PFSK-1 (cell line): Measurements from ENCODE around the gene AR.

Experiments used
- FOXP2 ChIP-seq: optimal IDR thresholded peaks from 2 replicates; pipeline ENCODE3; 2011; ENCODE audit warnings: borderline replicate concordance, control low read depth, inconsistent platforms; ENCODE audit not compliant: insufficient read depth; ENCODE audit errors: extremely low read length, extremely low read depth
- POLR2AphosphoS5 ChIP-seq: IDR thresholded peaks from 2 replicates; pipeline ENCODE4 v1.6.1; 2012; ENCODE audit warnings: low read depth, mild to moderate bottlenecking, control low read depth, low read length, moderate library complexity
- SIN3A ChIP-seq: IDR thresholded peaks from 2 replicates; pipeline ENCODE4 v1.6.1; 2012; ENCODE audit warnings: mild to moderate bottlenecking, low read length, moderate library complexity, borderline replicate concordance; ENCODE audit not compliant: insufficient read depth
- TAF1 ChIP-seq: IDR thresholded peaks from 2 replicates; pipeline ENCODE4 v1.6.1; 2012; ENCODE audit warnings: low read length, control low read depth, borderline replicate concordance; ENCODE audit not compliant: insufficient read depth
- TF ChIP-seq, protein P1 (sequence below), 2 experiments: IDR thresholded peaks; 2 replicates each; pipeline versions ENCODE4 v1.6.1 to v1.8.0; 2011 to 2012; ENCODE audit warnings: low read depth in 2 of 2, low read length in 2 of 2, control low read depth in 1 of 2, inconsistent platforms in 1 of 2, mild to moderate bottlenecking in 1 of 2, moderate library complexity in 1 of 2; ENCODE audit not compliant: insufficient read depth in 1 of 2

Gene AR

DNA sequence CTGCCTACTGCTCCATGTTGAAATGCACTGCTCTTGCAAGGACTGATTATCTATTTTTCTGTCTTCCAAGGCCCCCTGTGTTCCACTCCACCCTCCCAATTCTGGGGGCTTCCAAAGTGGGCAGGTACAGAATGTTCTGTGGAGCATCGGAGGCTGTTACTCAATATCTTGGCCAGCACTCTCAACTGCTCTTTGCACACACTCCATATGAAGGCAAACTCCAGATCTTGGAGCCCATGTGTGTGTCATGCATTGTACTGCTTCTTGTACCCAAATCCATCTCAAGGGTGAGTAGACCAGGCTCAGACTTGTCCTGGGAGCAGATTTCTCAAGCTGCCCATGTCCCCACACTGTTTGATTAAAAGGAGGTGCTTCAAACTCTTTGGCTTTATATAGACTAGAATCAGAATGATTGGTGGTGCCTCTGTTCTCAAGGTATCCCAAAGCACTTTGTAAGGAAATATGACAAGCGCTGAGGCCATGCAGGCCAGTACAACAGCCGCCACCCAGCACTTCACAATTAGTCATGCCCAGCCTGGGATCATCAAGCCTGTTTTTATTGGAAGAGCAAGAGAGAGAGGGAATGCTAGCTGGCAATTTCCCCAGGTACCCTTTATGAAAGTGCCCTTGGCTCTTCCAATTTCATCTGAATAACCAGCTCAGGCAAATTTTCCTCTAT is 44.3 kb downstream of the AR start:
- no peak for TF ChIP-seq POLR2AphosphoS5
- no peak for TF ChIP-seq FOXP2
- TF ChIP-seq SIN3A = no peak
- TF ChIP-seq, protein P1, sequence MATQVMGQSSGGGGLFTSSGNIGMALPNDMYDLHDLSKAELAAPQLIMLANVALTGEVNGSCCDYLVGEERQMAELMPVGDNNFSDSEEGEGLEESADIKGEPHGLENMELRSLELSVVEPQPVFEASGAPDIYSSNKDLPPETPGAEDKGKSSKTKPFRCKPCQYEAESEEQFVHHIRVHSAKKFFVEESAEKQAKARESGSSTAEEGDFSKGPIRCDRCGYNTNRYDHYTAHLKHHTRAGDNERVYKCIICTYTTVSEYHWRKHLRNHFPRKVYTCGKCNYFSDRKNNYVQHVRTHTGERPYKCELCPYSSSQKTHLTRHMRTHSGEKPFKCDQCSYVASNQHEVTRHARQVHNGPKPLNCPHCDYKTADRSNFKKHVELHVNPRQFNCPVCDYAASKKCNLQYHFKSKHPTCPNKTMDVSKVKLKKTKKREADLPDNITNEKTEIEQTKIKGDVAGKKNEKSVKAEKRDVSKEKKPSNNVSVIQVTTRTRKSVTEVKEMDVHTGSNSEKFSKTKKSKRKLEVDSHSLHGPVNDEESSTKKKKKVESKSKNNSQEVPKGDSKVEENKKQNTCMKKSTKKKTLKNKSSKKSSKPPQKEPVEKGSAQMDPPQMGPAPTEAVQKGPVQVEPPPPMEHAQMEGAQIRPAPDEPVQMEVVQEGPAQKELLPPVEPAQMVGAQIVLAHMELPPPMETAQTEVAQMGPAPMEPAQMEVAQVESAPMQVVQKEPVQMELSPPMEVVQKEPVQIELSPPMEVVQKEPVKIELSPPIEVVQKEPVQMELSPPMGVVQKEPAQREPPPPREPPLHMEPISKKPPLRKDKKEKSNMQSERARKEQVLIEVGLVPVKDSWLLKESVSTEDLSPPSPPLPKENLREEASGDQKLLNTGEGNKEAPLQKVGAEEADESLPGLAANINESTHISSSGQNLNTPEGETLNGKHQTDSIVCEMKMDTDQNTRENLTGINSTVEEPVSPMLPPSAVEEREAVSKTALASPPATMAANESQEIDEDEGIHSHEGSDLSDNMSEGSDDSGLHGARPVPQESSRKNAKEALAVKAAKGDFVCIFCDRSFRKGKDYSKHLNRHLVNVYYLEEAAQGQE (IDR thresholded peaks at IDR 0.05; ENCODE audit: insufficient read depth in 1 of 2, low read depth in 2 of 2, low read length in 2 of 2) = no peak
- TF ChIP-seq TAF1 = no peak

DNA sequence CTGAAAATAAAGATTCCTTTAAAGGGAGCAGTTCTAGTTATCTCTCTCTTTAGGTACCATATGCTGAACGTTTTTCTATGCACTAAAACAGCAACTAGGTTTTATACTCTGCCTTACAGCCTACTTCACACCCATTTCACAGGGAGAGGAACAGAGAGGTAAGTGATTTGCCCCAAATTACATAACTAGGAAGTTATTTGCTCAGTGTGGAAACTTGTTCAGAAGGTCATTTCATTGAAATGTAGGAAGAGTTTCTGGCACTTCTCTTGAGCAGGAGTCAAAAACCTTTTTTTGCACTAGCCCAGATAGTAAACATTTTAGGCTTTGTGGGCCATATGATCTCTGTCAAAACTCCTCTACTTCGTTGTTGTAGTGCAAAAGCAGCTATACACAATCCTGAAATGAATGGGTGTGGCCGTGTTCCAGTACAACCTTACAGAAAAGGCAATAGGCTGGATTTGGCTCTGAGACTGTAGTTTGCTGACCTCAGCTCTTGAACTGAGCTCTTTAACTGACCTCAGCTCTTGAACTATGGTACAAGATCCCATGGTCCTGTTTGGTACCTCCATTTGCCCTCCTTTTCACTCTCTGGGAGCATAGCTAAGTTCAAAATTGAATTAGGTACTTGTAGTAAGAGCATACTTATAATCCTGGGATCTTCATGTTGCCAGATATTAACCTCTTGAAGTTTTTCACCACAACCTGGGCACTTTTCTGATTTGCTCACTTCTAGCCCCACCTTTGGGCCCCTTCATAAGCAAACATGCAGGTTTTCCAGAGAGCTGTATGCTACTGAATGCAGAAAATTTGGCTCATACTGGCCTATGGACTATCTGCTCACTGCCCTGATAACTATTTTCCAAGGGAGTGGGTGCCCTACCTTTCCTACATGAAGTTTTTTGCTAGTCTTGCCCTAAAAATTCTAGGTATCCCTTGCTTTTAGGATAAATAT is 53.3 kb downstream of the AR start:
- TF ChIP-seq POLR2AphosphoS5 (no peak), SIN3A (no peak), FOXP2 (no peak), TAF1 (no peak)
- TF ChIP-seq, protein P1 (IDR thresholded peaks at IDR 0.05; ENCODE audit: insufficient read depth in 1 of 2, low read depth in 2 of 2, low read length in 2 of 2) = no peak

DNA sequence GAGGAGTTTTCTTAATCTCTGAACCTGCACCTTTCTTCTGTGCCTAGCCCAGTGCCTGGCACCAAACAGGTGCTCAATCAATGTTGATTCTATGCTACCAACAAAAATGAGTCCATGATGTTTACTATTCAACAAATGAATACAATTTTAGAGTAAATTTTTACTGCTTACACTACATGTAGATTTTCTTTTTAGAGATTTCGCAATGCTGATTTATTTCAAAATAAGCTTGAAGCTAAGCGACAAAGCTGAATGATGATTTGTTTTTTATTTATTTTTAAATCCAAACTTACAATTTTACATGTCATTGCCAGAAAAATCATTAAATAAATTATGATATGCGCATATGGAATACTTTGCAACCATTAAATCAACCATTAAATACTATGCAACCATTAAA is 55.7 kb downstream of the AR start:
- TF ChIP-seq POLR2AphosphoS5 (no peak), TAF1 (no peak), FOXP2 (no peak), SIN3A (no peak)

DNA sequence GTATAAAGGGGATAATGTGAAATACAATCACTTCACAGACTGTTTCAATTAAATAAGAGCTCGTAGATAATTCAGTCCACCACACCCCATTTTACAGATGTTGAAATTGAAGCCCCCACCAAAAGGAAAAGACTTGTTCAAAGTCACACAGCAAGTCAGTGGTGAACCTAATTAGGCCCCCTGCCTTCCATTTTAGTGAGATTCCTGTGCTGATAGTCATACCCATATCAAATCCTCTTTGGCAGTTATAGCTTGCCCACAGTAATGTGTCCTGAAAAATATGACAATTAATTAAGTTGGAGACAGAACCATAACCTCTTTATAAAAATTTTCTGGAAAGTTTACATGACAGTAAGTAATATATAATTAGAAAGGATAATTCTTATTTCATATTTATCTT is 58.0 kb downstream of the AR start:
- TF ChIP-seq TAF1 (no peak), POLR2AphosphoS5 (no peak), FOXP2 (no peak), SIN3A (no peak)
- TF ChIP-seq, protein P1 (IDR thresholded peaks at IDR 0.05; ENCODE audit: insufficient read depth in 1 of 2, low read depth in 2 of 2, low read length in 2 of 2) = no peak

DNA sequence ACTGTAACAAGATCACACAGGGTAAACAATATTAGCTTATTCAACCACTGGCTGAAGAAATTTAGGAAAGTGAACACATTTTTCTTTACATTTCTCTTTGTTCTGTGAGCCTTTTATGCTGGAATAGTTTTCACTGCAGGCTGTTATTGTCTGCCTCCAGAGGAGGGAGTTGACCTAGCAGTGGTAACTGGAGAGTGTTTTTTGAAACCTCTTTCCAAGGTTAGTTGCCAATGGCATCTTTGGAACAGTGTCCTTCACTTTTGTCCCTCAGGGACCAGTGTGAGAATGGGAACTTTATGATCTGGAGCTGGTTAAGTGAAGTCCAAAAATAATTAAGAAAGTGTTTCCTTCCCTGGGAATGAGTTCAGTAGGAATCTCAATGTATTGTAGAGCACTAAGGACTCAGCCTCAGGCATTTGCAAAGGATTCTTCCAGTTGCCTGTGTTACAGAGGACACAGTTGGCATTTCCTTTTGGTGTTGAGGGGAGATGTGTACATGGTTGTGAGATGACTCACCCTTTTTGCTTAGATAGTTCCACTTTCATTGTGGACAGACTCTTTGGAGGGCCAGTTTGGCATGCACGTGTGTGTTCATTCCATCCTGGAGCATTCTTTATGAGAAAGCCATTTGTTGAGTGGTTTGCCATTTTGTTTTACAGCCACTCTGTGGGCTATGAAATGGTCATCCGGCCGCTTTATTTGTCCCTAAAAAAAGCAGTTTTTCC is 61.3 kb downstream of the AR start:
- TF ChIP-seq, protein P1 (IDR thresholded peaks at IDR 0.05; ENCODE audit: insufficient read depth in 1 of 2, low read depth in 2 of 2, low read length in 2 of 2) = no peak
- no peak for TF ChIP-seq POLR2AphosphoS5
- TF ChIP-seq TAF1 = no peak
- TF ChIP-seq FOXP2 = no peak
- no peak for TF ChIP-seq SIN3A
